OCI-LY7 (cell line): Measurements from ENCODE around the gene IL11. TPM values are rescaled to one million over a fixed set of nuclear protein-coding genes. Genes with fewer than 3 reads are reported as not detected.
A peak's percentile ranks its signal among the peaks of the same experiment; 100 is the strongest.

Source experiments
- BruUV-seq: library from RNA; stranded (reverse); fragments of 400-500 nt; replicated peaks from 2 replicates; lab custom pipeline; 2021; lab: Mats Ljungman, UMichigan
- CTCF ChIA-PET: fragments of 300-600 bp; sonication (Branson Sonifier 250); formaldehyde crosslinking; loops from one replicate; lab custom pipeline; 2022; ENCODE audit warnings: antibody characterized with exemption; ENCODE audit not compliant: unreplicated experiment; lab: Charles Lee
- POLR2A ChIA-PET: fragments of 300-600 bp; sonication (Branson Sonifier 250); formaldehyde crosslinking; loops from one replicate; lab custom pipeline; 2022; ENCODE audit warnings: antibody characterized with exemption; lab: Charles Lee
- DNase-seq: peaks from one replicate; pipeline ENCODE4 v3.0.0-alpha.2; 2015; ENCODE audit warnings: low spot score
- H2AFZ ChIP-seq: fragments of 200-600 bp; sonication (generic), shearing (Covaris generic); 2 replicates; pipeline ENCODE4 v1.6.1; 2014; ENCODE audit warnings: mild to moderate bottlenecking, antibody characterized with exemption, low read length, moderate library complexity
- H3K27ac ChIP-seq: fragments of 200-600 bp; sonication (generic); 2 replicates; pipeline ENCODE4 v1.5.1; 2014; ENCODE audit warnings: mixed run types, low read depth, mild to moderate bottlenecking, moderate library complexity, low read length, inconsistent platforms; ENCODE audit not compliant: poor library complexity, severe bottlenecking
- H3K36me3 ChIP-seq: fragments of 200-600 bp; sonication (generic); 2 replicates; pipeline ENCODE4 v1.6.1; 2014; ENCODE audit warnings: mild to moderate bottlenecking, antibody characterized with exemption, low read length, moderate library complexity, mixed read lengths; ENCODE audit not compliant: insufficient read depth
- H3K4me1 ChIP-seq: fragments of 200-600 bp; sonication (generic); 2 replicates; pipeline ENCODE4 v1.5.1; 2014; ENCODE audit warnings: mild to moderate bottlenecking, low read length; ENCODE audit not compliant: insufficient read depth, poor library complexity, severe bottlenecking
- H3K4me2 ChIP-seq: fragments of 200-600 bp; sonication (generic); 2 replicates; pipeline ENCODE4 v1.6.1; 2014; ENCODE audit warnings: mild to moderate bottlenecking, low read length
- H3K4me3 ChIP-seq: fragments of 200-600 bp; sonication (generic); 2 replicates; pipeline ENCODE4 v1.5.1; 2014; ENCODE audit warnings: mild to moderate bottlenecking, low read depth, low read length; ENCODE audit not compliant: poor library complexity, severe bottlenecking
- H3K79me2 ChIP-seq: fragments of 200-600 bp; sonication (generic); 2 replicates; pipeline ENCODE4 v1.6.1; 2016; ENCODE audit warnings: low read depth, mild to moderate bottlenecking, low read length, moderate library complexity, mixed read lengths; ENCODE audit not compliant: insufficient read depth
- H3K9me2 ChIP-seq: fragments of 200-600 bp; sonication (generic); 2 replicates; pipeline ENCODE4 v1.6.1; 2016; ENCODE audit warnings: mild to moderate bottlenecking, low read length, mixed read lengths; ENCODE audit not compliant: insufficient read depth
- H3K9me3 ChIP-seq: fragments of 200-600 bp; sonication (generic); 2 replicates; pipeline ENCODE4 v1.6.1; 2014; ENCODE audit warnings: mild to moderate bottlenecking, mixed run types, low read length, mixed read lengths
- H4K20me1 ChIP-seq: fragments of 200-600 bp; sonication (generic); 2 replicates; pipeline ENCODE4 v1.6.1; 2014; ENCODE audit warnings: mild to moderate bottlenecking, antibody characterized with exemption, low read length, moderate library complexity, mixed read lengths; ENCODE audit not compliant: insufficient read depth
- EZH2phosphoT487 ChIP-seq: fragments of 200-600 bp; sonication (generic); IDR thresholded peaks from 2 replicates; pipeline ENCODE4 v1.6.1; 2018; ENCODE audit warnings: low read depth, borderline replicate concordance, mild to moderate bottlenecking, mixed run types, antibody characterized with exemption, low read length, moderate library complexity, mixed read lengths
- intact Hi-C: fragments of 100-400 bp; cut with micrococcal nuclease; formaldehyde crosslinking; loops from one replicate; pipeline ENCODE4 v1.10.0; 2022; ENCODE audit not compliant: unreplicated experiment
- total RNA-seq, 2 experiments: library from RNA; depleted of rRNA in 1 of 2; stranded (reverse); fragments of >200 nt in 1 of 2; shearing (Covaris generic) in 1 of 2; gene quantifications; 2 replicates each; pipeline ENCODE4 v1.2.3, GENCODE V29; 2014 to 2022
- TF ChIP-seq, protein P1 (sequence below): fragments of 200-600 bp; sonication (generic); conservative IDR thresholded peaks from 2 replicates; pipeline ENCODE4 v1.5.1; 2014; ENCODE audit warnings: mild to moderate bottlenecking, antibody characterized with exemption, low read length, moderate library complexity, mixed read lengths

The IL11 gene
- total RNA-seq, 2 experiments from 2014 or later = 0.32 to 0.46 TPM

DNA sequence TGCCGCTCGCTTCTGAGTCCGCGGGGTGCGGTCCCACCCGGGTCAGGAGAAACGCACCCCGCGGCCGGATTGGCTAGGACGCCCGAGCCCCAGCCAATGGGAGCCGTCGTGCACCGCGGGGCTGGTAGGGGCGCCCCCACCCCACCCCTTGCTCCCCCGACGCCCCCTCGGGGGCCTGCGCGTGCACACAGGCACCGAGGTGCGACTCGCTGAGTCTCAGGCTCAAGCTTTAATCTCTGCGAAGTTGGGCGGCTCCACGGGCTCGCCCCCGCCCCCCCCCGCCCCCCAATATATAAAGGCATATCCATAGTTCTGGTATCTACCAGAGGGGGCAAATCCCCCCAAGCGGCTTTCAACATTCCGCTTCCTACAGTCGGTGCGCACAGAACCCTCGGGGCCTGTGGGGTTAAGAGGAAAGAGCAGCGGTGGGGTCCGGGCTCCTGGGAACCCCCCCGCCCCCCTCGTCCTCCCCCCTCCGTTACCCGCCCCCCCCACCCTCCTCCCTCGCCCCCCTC, 15.5 kb downstream of the IL11 start, which contains the start of gene COX6B2:
Gene COX6B2 (minus strand): TSS at position 22 of the 515 bp plus-strand sequence. CDS start 198 bp downstream, outside the sequence.
- Histone ChIP-seq H2AFZ (peak within 1 kb of the TSS; percentile 34; the same call in 1 of the 2 replicates), H3K79me2 (no peaks in the 10 kb centered on the region), H3K27ac (no peak within 1 kb of the TSS), H3K9me2 (no peaks in the 10 kb centered on the region), H3K4me2 (peak within 1 kb of the TSS; percentile 71), H3K4me1 (peaks cover 12% of the 10 kb centered on the region), H3K36me3 (no peaks in the 10 kb centered on the region), H3K9me3 (no peaks in the 10 kb centered on the region), H3K4me3 (peak within 1 kb of the TSS; percentile 65), H4K20me1 (no peaks in the 10 kb centered on the region)
- no TSS peak for BruUV-seq
- TF ChIP-seq, protein P1, sequence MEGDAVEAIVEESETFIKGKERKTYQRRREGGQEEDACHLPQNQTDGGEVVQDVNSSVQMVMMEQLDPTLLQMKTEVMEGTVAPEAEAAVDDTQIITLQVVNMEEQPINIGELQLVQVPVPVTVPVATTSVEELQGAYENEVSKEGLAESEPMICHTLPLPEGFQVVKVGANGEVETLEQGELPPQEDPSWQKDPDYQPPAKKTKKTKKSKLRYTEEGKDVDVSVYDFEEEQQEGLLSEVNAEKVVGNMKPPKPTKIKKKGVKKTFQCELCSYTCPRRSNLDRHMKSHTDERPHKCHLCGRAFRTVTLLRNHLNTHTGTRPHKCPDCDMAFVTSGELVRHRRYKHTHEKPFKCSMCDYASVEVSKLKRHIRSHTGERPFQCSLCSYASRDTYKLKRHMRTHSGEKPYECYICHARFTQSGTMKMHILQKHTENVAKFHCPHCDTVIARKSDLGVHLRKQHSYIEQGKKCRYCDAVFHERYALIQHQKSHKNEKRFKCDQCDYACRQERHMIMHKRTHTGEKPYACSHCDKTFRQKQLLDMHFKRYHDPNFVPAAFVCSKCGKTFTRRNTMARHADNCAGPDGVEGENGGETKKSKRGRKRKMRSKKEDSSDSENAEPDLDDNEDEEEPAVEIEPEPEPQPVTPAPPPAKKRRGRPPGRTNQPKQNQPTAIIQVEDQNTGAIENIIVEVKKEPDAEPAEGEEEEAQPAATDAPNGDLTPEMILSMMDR = no peak
- TF ChIP-seq EZH2phosphoT487 = no peak
- no peak for DNase-seq
- ChIA-PET CTCF (no interaction called here), POLR2A (no interaction called here)
- intact Hi-C loops = no loop called here

DNA sequence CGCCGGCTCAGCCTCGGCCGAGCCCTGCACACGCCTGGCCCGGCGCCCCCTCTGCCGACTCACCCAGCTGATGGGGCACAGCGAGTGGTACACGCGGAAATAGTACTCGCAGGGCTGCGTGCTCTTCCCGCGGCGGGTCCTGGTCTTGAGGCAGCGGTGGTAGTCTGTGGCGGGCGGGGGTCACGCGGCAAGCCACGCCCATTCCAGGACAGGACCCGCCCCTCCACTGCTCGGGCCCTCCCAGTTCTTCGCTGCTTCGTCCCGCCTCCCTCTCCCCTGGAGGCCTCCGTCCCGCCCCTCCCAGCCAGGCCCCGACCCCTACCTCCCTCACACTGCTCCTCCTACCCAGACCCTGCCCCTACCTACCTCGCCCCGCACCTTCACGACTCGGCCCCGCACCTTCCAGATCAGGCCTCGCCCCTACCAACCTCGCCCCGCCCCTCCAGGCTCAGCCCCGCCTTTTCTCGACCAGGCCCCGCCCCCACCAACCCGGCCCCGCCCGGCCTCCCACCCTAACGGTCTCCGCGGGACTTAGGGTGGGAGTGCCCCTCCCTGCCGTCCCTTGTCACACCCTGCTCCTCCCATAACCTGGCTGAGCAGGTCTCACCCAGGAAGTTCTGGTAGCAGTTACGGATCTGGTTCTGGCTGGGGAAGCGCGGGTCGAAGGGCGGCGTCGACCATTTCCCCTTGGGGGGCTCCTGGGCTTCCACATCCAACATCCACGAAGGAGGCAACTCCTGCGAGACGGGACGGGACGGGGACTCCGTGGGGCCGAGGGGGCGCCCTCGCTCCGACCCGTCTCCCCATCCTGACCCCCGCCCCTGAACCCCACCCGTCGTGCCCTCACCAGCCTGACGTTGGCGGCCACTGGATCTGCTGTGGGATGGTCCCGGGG, 16.2 kb downstream of the IL11 start:
- CTCF ChIA-PET = no interaction called here
- BruUV-seq = no TSS peak

DNA sequence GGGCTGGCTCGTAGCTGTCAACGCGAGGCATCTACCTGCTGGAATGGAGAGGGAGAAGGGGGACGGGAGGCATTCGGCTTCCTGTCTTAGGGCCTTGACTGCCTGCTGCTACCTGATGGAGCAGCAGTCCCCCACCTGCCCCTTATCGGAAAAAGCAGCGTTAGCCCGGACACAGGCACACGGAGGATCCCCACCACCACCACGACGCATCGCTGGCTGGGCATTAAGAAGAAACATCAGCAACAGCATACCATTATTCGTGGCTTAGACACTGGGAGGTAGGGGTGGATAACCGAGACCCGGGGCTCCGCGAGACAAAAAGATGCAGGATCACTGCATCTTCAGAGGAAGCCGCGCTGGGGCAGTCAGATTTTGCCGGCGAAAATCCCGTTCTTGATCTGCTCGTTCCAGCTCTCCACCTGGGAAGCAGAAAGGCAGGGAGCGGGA, 16.9 kb downstream of the IL11 start:
- no peak for TF ChIP-seq EZH2phosphoT487
- TF ChIP-seq, protein P1 = no peak
- Histone ChIP-seq H3K4me2 (peak overlapping the region; percentile 71), H3K79me2 (no peaks in the 10 kb centered on the region), H3K36me3 (no peaks in the 10 kb centered on the region), H3K4me1 (peaks cover 12% of the 10 kb centered on the region), H4K20me1 (no peaks in the 10 kb centered on the region), H3K9me2 (no peaks in the 10 kb centered on the region), H3K9me3 (no peaks in the 10 kb centered on the region), H2AFZ (peak overlapping the region; percentile 34; the same call in 1 of the 2 replicates), H3K4me3 (peak overlapping the region; percentile 65), H3K27ac (no peak overlapping the region)
- no peak for DNase-seq
- POLR2A ChIA-PET = interaction anchor here (0.6 kb wide), 1 partner anchor 13 kb away, joined by 5 read pairs; no protein-coding TSS in a partner anchor
- no TSS peak for BruUV-seq
- intact Hi-C loops = no loop called here
- CTCF ChIA-PET = no interaction called here

More for the DNA sequence above, 16.2 kb downstream of the IL11 start:
- Histone ChIP-seq H3K4me3 (peak overlapping the region; percentile 65), H2AFZ (peak overlapping the region; percentile 34; the same call in 1 of the 2 replicates), H3K4me1 (peaks cover 12% of the 10 kb centered on the region), H3K27ac (no peak overlapping the region), H3K9me2 (no peaks in the 10 kb centered on the region), H3K79me2 (no peaks in the 10 kb centered on the region), H3K9me3 (no peaks in the 10 kb centered on the region), H4K20me1 (no peaks in the 10 kb centered on the region), H3K4me2 (peak overlapping the region; percentile 71), H3K36me3 (no peaks in the 10 kb centered on the region)
- intact Hi-C loops = no loop called here
- POLR2A ChIA-PET = interaction anchor here (0.6 kb wide), 1 partner anchor 13 kb away, joined by 5 read pairs; no protein-coding TSS in a partner anchor
- peak; percentile 74 for DNase-seq
- no peak for TF ChIP-seq EZH2phosphoT487
